ENCODE measurements around the gene NRG2. TPM values are rescaled to one million over a fixed set of nuclear protein-coding genes. Genes with fewer than 3 reads are reported as not detected.

Gene NRG2
- total RNA-seq, 1 experiment from 2014 or later, result 0.06 TPM

- H3K27ac ChIP-seq, result no peak overlapping the region
- no peak for DNase-seq
- no peaks in the 10 kb centered on the region; the same call in 1 of the 2 replicates for H3K27me3 ChIP-seq
- no peaks in the 10 kb centered on the region; the same call in 1 of the 2 replicates for H3K9me3 ChIP-seq (replicated peaks)
- no peak overlapping the region for H3K4me3 ChIP-seq
- no peaks in the 10 kb centered on the region for H3K36me3 ChIP-seq
- H3K4me1 ChIP-seq, result no peaks in the 10 kb centered on the region
Measured at GRCh38 chr5:139911425-139912120, 131.5 kb downstream of the NRG2 start.

DNA sequence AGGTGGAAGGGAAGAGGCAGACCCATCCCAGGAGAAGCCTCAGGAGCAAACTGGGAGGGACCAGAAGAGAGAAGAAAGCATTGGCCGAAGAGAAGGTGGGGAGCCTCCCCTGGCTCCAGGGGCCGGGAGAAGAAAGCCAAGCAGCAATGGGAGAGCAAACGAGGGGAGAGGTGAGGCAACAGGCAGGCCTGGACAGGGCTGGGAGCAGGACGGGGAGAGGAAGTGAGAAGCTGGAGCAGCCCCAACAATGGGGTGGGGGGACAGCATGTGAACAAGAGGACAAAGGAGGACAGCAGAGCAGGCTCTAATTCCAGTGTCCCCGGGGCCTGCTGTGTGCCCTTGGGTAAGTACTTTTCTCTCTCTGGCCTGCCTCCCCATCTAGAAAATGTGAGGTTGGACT, 132.2 kb downstream of the NRG2 start:
- Histone ChIP-seq H3K27me3 (no peaks in the 10 kb centered on the region; the same call in 1 of the 2 replicates), H3K4me1 (no peaks in the 10 kb centered on the region), H3K36me3 (no peaks in the 10 kb centered on the region), H3K9me3 (replicated peaks) (no peaks in the 10 kb centered on the region), H3K27ac (no peak overlapping the region), H3K4me3 (no peak overlapping the region)
- DNase-seq, result no peak

DNA sequence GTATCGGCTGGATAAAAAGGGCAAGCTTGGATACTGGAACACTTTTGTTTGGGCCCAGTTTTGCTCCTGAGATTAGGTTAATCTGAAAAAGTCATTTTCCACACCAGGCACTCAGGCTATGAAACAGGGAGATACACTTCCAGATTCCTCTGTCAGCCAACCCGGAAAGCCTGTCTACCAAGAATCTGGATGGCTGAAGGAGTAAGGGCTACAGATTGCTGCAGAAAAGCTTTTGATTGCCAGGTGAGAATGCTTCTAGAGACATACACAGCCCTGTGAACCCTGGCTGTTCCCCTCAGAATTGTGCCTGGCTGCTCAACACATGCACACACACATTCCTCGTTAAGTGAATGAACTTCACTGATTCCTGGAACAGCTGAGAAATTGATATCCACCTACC, 133.1 kb downstream of the NRG2 start:
- no peaks in the 10 kb centered on the region for H3K36me3 ChIP-seq
- DNase-seq, result no peak
- H3K27ac ChIP-seq, result no peak overlapping the region
- no peaks in the 10 kb centered on the region for H3K9me3 ChIP-seq (replicated peaks)
- H3K4me1 ChIP-seq, result no peaks in the 10 kb centered on the region
- peaks cover 4% of the 10 kb centered on the region; the same call in 1 of the 2 replicates for H3K27me3 ChIP-seq
- no peak overlapping the region for H3K4me3 ChIP-seq

DNA sequence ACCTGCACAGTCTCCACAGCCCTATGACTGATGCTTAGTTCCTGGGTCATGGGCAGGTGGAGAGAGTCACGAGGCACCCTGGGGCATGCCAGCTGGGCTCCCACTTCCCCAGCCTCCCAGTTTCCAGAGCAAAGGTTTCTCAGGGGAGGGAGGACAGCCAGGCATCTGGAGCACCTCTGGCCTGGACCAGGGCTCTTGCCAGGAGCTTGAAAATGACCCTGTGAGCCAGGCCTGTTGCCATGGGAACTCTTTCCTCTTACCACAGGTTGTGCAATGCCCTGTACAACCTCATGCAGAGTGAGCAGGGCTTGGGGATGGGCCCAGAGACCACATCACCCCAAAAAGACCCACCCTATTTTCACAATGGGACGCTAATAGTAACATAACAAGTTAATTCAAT, 134.3 kb downstream of the NRG2 start:
- Histone ChIP-seq H3K4me3 (no peak overlapping the region), H3K4me1 (no peaks in the 10 kb centered on the region), H3K9me3 (replicated peaks) (no peaks in the 10 kb centered on the region), H3K27ac (no peak overlapping the region), H3K36me3 (no peaks in the 10 kb centered on the region), H3K27me3 (peaks cover 7% of the 10 kb centered on the region; the same call in 1 of the 2 replicates)
- DNase-seq, result no peak

DNA sequence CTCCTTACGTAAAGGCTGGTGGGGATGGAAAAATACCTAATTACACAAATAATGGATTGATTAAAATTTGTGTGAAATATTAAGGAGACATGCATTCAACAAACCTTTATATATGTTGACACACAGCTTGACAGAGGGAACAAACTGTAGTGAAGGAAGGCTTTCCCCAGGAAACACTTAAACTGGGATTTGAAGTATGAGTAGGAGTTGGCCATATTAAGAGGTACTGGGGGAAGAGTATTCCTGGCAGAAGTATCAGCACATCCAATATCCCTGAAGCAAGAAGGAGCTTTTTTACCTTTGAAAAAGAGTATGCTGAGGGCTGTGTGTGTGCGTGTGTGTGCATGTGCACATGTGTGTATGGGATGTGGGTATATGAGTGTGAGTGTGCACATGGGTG, 136.4 kb downstream of the NRG2 start:
- Histone ChIP-seq H3K27me3 (peaks cover 14% of the 10 kb centered on the region; the same call in 1 of the 2 replicates), H3K27ac (no peak overlapping the region)

DNA sequence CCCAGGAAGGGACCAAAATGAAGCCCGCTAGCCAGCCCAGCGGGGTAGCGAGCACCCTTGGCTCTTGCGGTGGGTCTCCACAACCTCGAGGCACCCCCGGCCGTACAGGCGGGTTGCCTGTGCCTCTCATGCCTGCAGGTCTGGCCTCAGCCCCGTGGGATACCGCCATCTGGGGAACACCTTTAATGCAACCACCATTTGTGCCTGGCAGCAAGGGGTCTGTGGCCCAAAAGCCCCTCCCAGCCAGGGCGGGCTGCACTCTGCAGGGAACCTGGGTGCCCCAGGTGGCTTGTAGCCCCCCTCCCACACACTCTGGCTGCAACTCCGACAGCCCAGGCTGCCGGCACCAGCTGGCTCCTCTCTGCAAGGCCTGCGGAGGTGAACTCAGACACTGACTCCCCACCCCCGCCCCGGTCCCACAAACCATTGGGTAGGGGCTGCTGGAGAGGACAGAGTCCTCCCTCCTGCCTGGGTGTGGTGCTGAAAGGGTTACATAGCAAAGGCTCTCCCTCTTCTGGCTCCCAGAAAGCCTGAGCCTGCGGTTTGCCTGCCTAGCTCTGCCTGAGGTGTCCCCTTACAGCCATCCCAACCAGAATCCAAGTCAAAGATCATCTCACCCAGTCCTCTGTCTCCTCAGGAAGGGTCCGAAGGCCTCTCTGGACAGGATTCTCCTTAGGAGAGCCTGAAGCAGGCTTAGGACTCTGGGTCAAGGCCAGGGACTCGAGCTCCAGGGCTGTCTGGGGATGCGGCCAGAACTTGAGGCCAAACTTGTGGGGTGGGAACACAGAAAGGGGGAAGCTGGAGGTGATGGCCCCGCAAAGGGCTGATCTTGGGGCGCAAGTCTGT, 138.1 kb downstream of the NRG2 start:
- peaks cover 18% of the 10 kb centered on the region; the same call in 1 of the 2 replicates for H3K27me3 ChIP-seq
- DNase-seq, result peak in 1 of 2 experiments; percentile 38

More for the DNA sequence above, 136.4 kb downstream of the NRG2 start:
- no peak overlapping the region for H3K4me3 ChIP-seq
- DNase-seq, result no peak
- no peaks in the 10 kb centered on the region for H3K36me3 ChIP-seq
- H3K9me3 ChIP-seq (replicated peaks), result no peaks in the 10 kb centered on the region
- H3K4me1 ChIP-seq, result no peaks in the 10 kb centered on the region

DNA sequence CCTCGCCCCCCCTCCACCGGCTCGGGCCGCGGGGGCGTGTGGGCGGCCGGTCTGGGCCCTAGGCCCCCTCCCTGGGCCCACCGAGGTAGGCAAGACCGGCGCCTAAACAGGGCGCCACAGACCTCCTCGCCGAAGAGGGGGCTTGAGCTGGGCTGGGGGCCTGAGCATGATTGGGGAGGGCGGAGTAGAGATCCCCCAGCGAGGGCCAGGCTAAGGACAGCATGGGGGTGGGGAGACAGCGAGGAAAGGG, 138.6 kb downstream of the NRG2 start:
- peaks cover 21% of the 10 kb centered on the region; the same call in 1 of the 2 replicates for H3K27me3 ChIP-seq
- H3K36me3 ChIP-seq, result no peaks in the 10 kb centered on the region
- no peaks in the 10 kb centered on the region for H3K4me1 ChIP-seq
- H3K4me3 ChIP-seq, result no peak overlapping the region
- no peak overlapping the region for H3K27ac ChIP-seq
- no peaks in the 10 kb centered on the region for H3K9me3 ChIP-seq (replicated peaks)
- no peak for DNase-seq

More for the DNA sequence above, 138.1 kb downstream of the NRG2 start:
- Histone ChIP-seq H3K4me1 (no peaks in the 10 kb centered on the region), H3K4me3 (no peak overlapping the region), H3K36me3 (no peaks in the 10 kb centered on the region), H3K9me3 (replicated peaks) (no peaks in the 10 kb centered on the region), H3K27ac (no peak overlapping the region)

GRCh38 chr5:139903795-139904565, 139.1 kb downstream of the NRG2 start:
- no peak overlapping the region for H3K4me3 ChIP-seq
- H3K27me3 ChIP-seq, result peaks cover 21% of the 10 kb centered on the region; the same call in 1 of the 2 replicates
- H3K36me3 ChIP-seq, result no peaks in the 10 kb centered on the region
- DNase-seq, result no peak
- H3K27ac ChIP-seq, result no peak overlapping the region
- no peaks in the 10 kb centered on the region for H3K4me1 ChIP-seq
- H3K9me3 ChIP-seq (replicated peaks), result no peaks in the 10 kb centered on the region

- Histone ChIP-seq H3K9me3 (replicated peaks) (no peaks in the 10 kb centered on the region), H3K4me1 (no peaks in the 10 kb centered on the region), H3K4me3 (no peak overlapping the region), H3K36me3 (no peaks in the 10 kb centered on the region), H3K27ac (no peak overlapping the region), H3K27me3 (peaks cover 22% of the 10 kb centered on the region)
- DNase-seq, result no peak
Measured at GRCh38 chr5:139903450-139903794, 139.7 kb downstream of the NRG2 start.

GRCh38 chr5:139901986-139902385, 141.1 kb downstream of the NRG2 start:
- Histone ChIP-seq H3K36me3 (no peaks in the 10 kb centered on the region), H3K9me3 (replicated peaks) (no peaks in the 10 kb centered on the region), H3K27me3 (peaks cover 32% of the 10 kb centered on the region), H3K4me1 (no peaks in the 10 kb centered on the region), H3K4me3 (no peak overlapping the region), H3K27ac (no peak overlapping the region)
- DNase-seq, result no peak

- Histone ChIP-seq H3K9me3 (replicated peaks) (no peaks in the 10 kb centered on the region), H3K4me3 (no peak overlapping the region), H3K36me3 (no peaks in the 10 kb centered on the region), H3K27me3 (peaks cover 37% of the 10 kb centered on the region), H3K27ac (no peak overlapping the region), H3K4me1 (no peaks in the 10 kb centered on the region)
- DNase-seq, result no peak
Measured at GRCh38 chr5:139901251-139901575, 141.9 kb downstream of the NRG2 start.

DNA sequence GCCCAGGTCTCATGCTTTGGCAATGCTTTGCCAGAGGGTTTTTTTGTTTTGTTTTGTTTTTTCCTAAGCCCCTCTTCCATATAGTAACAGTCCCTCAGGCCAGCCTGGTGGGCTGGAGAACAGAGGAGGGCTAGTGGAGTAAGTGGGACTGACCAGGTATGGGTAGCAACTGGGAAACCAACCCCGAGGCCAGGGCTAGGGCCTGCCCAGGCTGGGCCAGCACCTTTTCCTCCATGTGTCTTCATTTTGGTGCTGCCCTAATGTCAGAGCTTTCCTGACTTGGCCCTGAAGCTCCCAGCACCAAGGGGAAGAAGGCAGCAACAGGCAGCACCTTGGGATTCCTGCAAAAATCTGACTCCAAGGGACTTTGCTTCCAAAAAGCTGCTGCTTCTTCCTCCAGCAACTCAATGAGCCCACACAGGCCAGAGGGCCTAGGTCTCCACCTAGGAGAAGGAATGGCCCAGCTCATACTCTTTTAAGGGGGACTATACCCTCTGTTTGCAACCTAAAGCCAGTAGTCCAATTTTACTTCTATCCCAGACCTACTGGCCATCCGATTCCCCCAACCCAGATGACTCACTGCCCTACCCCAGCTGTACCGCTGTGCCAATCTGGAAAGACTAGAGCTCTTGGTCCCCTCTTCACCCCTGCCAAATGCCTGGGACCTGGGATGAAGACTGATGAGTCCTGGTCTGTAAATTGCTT, 142.4 kb downstream of the NRG2 start:
- no peaks in the 10 kb centered on the region for H3K9me3 ChIP-seq (replicated peaks)
- no peaks in the 10 kb centered on the region for H3K4me1 ChIP-seq
- peaks cover 42% of the 10 kb centered on the region for H3K27me3 ChIP-seq
- no peak for DNase-seq
- H3K4me3 ChIP-seq, result no peak overlapping the region
- no peak overlapping the region for H3K27ac ChIP-seq
- no peaks in the 10 kb centered on the region for H3K36me3 ChIP-seq

GRCh38 chr5:139898981-139899380, 144.1 kb downstream of the NRG2 start:
- no peaks in the 10 kb centered on the region for H3K36me3 ChIP-seq
- H3K27me3 ChIP-seq, result peaks cover 36% of the 10 kb centered on the region; the same call in 1 of the 2 replicates
- DNase-seq, result no peak
- no peaks in the 10 kb centered on the region for H3K9me3 ChIP-seq (replicated peaks)
- no peak overlapping the region for H3K4me3 ChIP-seq
- H3K27ac ChIP-seq, result no peak overlapping the region
- H3K4me1 ChIP-seq, result no peaks in the 10 kb centered on the region

GRCh38 chr5:139897982-139898381, 145.1 kb downstream of the NRG2 start:
- no peak for DNase-seq
- Histone ChIP-seq H3K27me3 (peaks cover 32% of the 10 kb centered on the region; the same call in 1 of the 2 replicates), H3K9me3 (replicated peaks) (no peaks in the 10 kb centered on the region), H3K4me3 (no peak overlapping the region), H3K36me3 (no peaks in the 10 kb centered on the region), H3K4me1 (no peaks in the 10 kb centered on the region), H3K27ac (no peak overlapping the region)
